ENCODE measurements around the gene LARGE1.

The LARGE1 gene

DNA sequence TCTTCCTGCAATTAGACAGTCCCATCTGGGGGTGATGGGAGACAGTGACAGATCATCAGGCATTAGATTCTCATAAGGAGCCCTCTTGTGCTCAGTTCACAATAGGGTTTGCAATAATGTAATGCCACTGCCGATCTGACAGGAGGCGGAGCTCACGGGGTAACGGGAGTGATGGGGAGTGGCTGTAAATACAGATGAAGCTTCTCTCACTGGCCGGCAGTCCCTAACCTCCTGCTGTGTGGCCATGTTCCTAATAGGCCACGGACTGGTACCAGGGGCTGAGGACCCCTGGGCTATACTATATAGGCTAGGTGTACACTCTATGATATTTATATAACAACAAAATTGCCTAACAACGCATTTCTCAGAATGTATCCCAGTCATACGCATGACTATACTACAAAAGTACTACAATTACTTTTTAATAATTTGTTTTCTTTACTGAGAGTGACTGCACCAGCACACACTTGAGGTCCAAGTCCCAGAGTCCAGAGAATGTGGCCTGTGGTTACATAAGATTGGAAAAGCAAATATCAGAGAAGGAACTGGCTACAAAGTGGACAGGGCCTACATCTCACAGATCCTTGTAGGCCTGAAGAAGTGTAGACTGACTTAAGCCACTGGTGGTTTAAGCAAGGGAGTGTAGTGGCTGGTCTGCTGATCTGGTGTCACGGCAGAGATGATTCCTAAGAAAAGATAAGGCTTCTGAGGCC lies 200.0 kb downstream of the LARGE1 start:
- Histone ChIP-seq H3K4me2 (ENCODE audit: low read length) (no peak overlapping the region), H3K27ac (ENCODE audit: low read depth, low read length, poor library complexity, severe bottlenecking) (no peak overlapping the region), H3K79me2 (ENCODE audit: insufficient read depth, low read length) (no peaks in the 10 kb centered on the region), H3K9me2 (ENCODE audit: low read depth, low read length) (no peaks in the 10 kb centered on the region), H4K20me1 (ENCODE audit: insufficient read depth, low read length) (no peaks in the 10 kb centered on the region), H3K27me3 (ENCODE audit: insufficient read depth, low read length) (no peaks in the 10 kb centered on the region), H3K4me1 (ENCODE audit: insufficient read depth, low read length, severe bottlenecking) (peaks cover 4% of the 10 kb centered on the region), H3K9ac (ENCODE audit: low read length) (no peak overlapping the region), H2AFZ (ENCODE audit: low read length) (no peak overlapping the region), H3K36me3 (ENCODE audit: insufficient read depth, low read length) (no peaks in the 10 kb centered on the region), H3K4me3 (ENCODE audit: low read depth, low read length, poor library complexity, severe bottlenecking) (no peak overlapping the region), H3K9me3 (ENCODE audit: low read length) (no peaks in the 10 kb centered on the region), H3F3A (ENCODE audit: insufficient read depth, low read length) (no peaks in the 10 kb centered on the region)
- TF ChIP-seq, protein P1, sequence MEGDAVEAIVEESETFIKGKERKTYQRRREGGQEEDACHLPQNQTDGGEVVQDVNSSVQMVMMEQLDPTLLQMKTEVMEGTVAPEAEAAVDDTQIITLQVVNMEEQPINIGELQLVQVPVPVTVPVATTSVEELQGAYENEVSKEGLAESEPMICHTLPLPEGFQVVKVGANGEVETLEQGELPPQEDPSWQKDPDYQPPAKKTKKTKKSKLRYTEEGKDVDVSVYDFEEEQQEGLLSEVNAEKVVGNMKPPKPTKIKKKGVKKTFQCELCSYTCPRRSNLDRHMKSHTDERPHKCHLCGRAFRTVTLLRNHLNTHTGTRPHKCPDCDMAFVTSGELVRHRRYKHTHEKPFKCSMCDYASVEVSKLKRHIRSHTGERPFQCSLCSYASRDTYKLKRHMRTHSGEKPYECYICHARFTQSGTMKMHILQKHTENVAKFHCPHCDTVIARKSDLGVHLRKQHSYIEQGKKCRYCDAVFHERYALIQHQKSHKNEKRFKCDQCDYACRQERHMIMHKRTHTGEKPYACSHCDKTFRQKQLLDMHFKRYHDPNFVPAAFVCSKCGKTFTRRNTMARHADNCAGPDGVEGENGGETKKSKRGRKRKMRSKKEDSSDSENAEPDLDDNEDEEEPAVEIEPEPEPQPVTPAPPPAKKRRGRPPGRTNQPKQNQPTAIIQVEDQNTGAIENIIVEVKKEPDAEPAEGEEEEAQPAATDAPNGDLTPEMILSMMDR (IDR thresholded peaks at IDR 0.05; ENCODE audit: low read length), result no peak
- no peak for TF ChIP-seq EZH2 (IDR thresholded peaks at IDR 0.05; ENCODE audit: borderline replicate concordance, low read length)

DNA sequence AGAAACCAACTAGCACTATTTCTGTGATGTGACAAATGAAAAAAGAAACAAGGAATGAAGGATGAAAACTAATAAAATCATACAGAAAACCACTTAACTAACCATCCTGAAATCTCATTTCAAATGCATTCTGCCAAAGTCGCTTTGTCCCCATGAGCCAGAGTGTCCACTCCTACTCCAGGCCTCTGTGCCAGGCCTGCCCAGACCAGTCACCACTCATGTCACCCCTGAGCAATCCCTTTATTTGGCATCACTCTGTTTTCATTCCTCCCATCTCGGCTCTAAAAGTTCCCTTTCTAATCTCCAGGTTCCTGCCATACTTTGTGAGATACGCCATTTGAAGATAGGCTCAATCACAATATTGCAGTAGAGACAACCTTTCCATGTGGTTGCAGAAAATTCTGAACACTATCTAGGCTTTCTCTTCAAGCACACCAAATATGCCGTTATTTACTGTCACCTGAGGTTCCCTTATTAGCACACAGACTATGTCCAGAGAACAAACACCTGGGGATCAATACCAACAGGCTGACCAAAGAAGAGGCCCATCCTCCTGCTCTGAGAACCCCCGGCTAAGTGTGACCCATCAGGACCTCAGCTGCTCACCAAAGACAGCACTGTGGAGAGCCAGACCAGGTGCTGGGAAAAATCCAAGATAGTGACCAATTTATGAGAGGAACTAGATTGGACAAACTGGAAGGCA lies 202.4 kb downstream of the LARGE1 start:
- Histone ChIP-seq H3F3A (ENCODE audit: insufficient read depth, low read length) (no peaks in the 10 kb centered on the region), H3K9me2 (ENCODE audit: low read depth, low read length) (no peaks in the 10 kb centered on the region), H3K4me3 (ENCODE audit: low read depth, low read length, poor library complexity, severe bottlenecking) (no peak overlapping the region), H3K36me3 (ENCODE audit: insufficient read depth, low read length) (no peaks in the 10 kb centered on the region; the same call in 1 of the 2 replicates), H3K4me2 (ENCODE audit: low read length) (no peak overlapping the region), H3K27ac (ENCODE audit: low read depth, low read length, poor library complexity, severe bottlenecking) (no peak overlapping the region), H2AFZ (ENCODE audit: low read length) (no peak overlapping the region), H3K4me1 (ENCODE audit: insufficient read depth, low read length, severe bottlenecking) (no peaks in the 10 kb centered on the region), H3K79me2 (ENCODE audit: insufficient read depth, low read length) (no peaks in the 10 kb centered on the region), H3K27me3 (ENCODE audit: insufficient read depth, low read length) (no peaks in the 10 kb centered on the region), H3K9me3 (ENCODE audit: low read length) (no peaks in the 10 kb centered on the region), H4K20me1 (ENCODE audit: insufficient read depth, low read length) (no peaks in the 10 kb centered on the region), H3K9ac (ENCODE audit: low read length) (no peak overlapping the region)
- no peak for TF ChIP-seq EZH2 (IDR thresholded peaks at IDR 0.05; ENCODE audit: borderline replicate concordance, low read length)
- TF ChIP-seq, protein P1 (IDR thresholded peaks at IDR 0.05; ENCODE audit: low read length), result no peak

DNA sequence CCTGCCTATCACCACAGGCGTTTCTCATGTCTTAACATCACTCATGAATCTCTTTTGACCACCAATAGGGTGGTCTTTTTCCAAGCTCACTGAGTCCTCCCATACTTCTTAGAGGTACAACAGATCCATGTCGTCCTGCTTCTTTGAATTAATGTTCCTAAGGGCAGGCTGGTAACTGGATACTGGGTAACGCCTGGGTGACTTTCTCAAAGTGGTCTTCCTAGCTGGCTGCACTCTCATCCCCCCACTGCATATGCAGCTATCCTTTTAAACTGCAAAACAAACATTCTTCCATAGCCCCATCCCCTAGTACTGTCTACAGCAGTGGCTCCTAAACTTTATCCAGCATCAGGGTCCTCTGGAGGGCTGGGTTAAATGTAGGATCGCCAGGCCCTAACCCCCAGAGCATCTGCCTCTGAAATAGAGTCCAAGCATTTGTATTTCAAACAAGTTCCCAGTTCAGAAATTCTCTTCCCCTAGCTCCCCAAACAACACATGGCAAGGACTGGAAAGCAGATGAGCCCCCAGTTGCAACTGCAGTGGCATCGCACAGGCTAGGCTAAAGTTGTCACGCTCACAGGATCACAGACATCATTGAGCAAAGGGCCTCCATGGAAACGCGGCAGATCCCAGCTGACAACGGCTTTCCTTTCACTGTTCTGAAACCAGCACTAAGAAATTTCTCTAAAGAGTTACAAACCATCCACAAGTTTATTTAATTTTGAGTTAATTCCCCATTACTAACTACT lies 204.9 kb downstream of the LARGE1 start:
- Histone ChIP-seq H3K9me3 (ENCODE audit: low read length) (no peaks in the 10 kb centered on the region), H3K79me2 (ENCODE audit: insufficient read depth, low read length) (no peaks in the 10 kb centered on the region), H4K20me1 (ENCODE audit: insufficient read depth, low read length) (no peaks in the 10 kb centered on the region), H3K4me1 (ENCODE audit: insufficient read depth, low read length, severe bottlenecking) (no peaks in the 10 kb centered on the region), H3K36me3 (ENCODE audit: insufficient read depth, low read length) (no peaks in the 10 kb centered on the region; the same call in 1 of the 2 replicates), H3K27me3 (ENCODE audit: insufficient read depth, low read length) (no peaks in the 10 kb centered on the region), H3K4me3 (ENCODE audit: low read depth, low read length, poor library complexity, severe bottlenecking) (no peak overlapping the region), H3K27ac (ENCODE audit: low read depth, low read length, poor library complexity, severe bottlenecking) (no peak overlapping the region), H3K9ac (ENCODE audit: low read length) (no peak overlapping the region), H3K9me2 (ENCODE audit: low read depth, low read length) (no peaks in the 10 kb centered on the region), H2AFZ (ENCODE audit: low read length) (no peak overlapping the region), H3K4me2 (ENCODE audit: low read length) (no peak overlapping the region), H3F3A (ENCODE audit: insufficient read depth, low read length) (no peaks in the 10 kb centered on the region)
- TF ChIP-seq, protein P1 (IDR thresholded peaks at IDR 0.05; ENCODE audit: low read length), result no peak
- TF ChIP-seq EZH2 (IDR thresholded peaks at IDR 0.05; ENCODE audit: borderline replicate concordance, low read length), result no peak
